H1 (cell line): ENCODE results near the gene EVX2. TPM values are rescaled to one million over a fixed set of nuclear protein-coding genes. Genes with fewer than 3 reads are reported as not detected.

Source experiments
- CTCF ChIA-PET: fragments of 300-600 bp; sonication (Branson Sonifier 250); formaldehyde crosslinking; loops from one replicate; lab custom pipeline; 2021; ENCODE audit not compliant: partially characterized antibody; lab: Charles Lee
- POLR2A ChIA-PET: fragments of 300-600 bp; sonication (Branson Sonifier 250); formaldehyde crosslinking; loops from one replicate; lab custom pipeline; 2021; ENCODE audit warnings: inconsistent platforms; ENCODE audit not compliant: partially characterized antibody; lab: Charles Lee
- DNase-seq, 2 experiments: peaks; one replicate each; pipeline versions ENCODE4 v3.0.0 to v3.0.0-alpha.2; 2010 to 2022; ENCODE audit warnings: low spot score in 2 of 2, low read depth in 1 of 2, mixed read lengths in 1 of 2
- FAIRE-seq: peaks from 2 replicates; lab custom pipeline; 2011; peaks lifted over from hg19 to GRCh38; lab: Jason Lieb, UNC
- H2AFZ ChIP-seq: 2 replicates; pipeline ENCODE4 v1.8.1; 2012; ENCODE audit warnings: low read length, inconsistent platforms
- H2AK5ac ChIP-seq: 2 replicates; pipeline ENCODE4 v1.6.1; 2013; ENCODE audit warnings: low read depth, low read length
- H2BK120ac ChIP-seq: replicated peaks from 2 replicates; pipeline ENCODE3; 2013; ENCODE audit warnings: low read depth, low read length, inconsistent platforms
- H2BK12ac ChIP-seq: 2 replicates; pipeline ENCODE4 v1.6.1; 2013; ENCODE audit warnings: low read depth, low read length
- H2BK15ac ChIP-seq: 2 replicates; pipeline ENCODE4 v1.6.1; 2013; ENCODE audit warnings: low read length
- H2BK20ac ChIP-seq: 2 replicates; pipeline ENCODE4 v1.6.1; 2013; ENCODE audit warnings: low read length
- H2BK5ac ChIP-seq: 2 replicates; pipeline ENCODE4 v1.6.1; 2013; ENCODE audit warnings: low read depth, low read length
- H3K14ac ChIP-seq: 2 replicates; pipeline ENCODE4 v1.6.1; 2013; ENCODE audit warnings: inconsistent platforms; ENCODE audit not compliant: insufficient read length
- H3K18ac ChIP-seq: 2 replicates; pipeline ENCODE4 v1.6.1; 2013; ENCODE audit warnings: low read length; ENCODE audit errors: extremely low read depth
- H3K23ac ChIP-seq: 2 replicates; pipeline ENCODE4 v1.6.1; 2013; ENCODE audit warnings: inconsistent platforms; ENCODE audit not compliant: insufficient read length
- H3K23me2 ChIP-seq: 2 replicates; pipeline ENCODE4 v1.6.1; 2013; ENCODE audit warnings: low read depth, low read length
- H3K27ac ChIP-seq: 2 replicates; pipeline ENCODE4 v1.6.1; 2011; ENCODE audit warnings: low read depth, low read length, inconsistent platforms
- H3K27me3 ChIP-seq, 4 experiments: replicated peaks in 1 of 4; 1 replicate in 1 of 4; 2 replicates in 3 of 4; pipeline versions ENCODE4 v1.6.1 to v1.8.1; 2011 to 2013; ENCODE audit warnings: low read length in 3 of 4, mild to moderate bottlenecking in 3 of 4, inconsistent platforms in 2 of 4, mixed read lengths in 2 of 4, moderate library complexity in 1 of 4; ENCODE audit not compliant: control insufficient read depth in 3 of 4, insufficient read depth in 3 of 4; ENCODE audit errors: extremely low read depth in 1 of 4
- H3K36me3 ChIP-seq, 4 experiments: 2 replicates each; pipeline versions ENCODE4 v1.6.1 to v1.8.1; 2011 to 2013; ENCODE audit warnings: mild to moderate bottlenecking in 4 of 4, low read length in 3 of 4, moderate library complexity in 2 of 4, control low read depth in 1 of 4, inconsistent platforms in 1 of 4; ENCODE audit not compliant: insufficient read depth in 4 of 4, control insufficient read depth in 2 of 4
- H3K4ac ChIP-seq: replicated peaks from 2 replicates; pipeline ENCODE3; 2013; ENCODE audit warnings: low read length, low read depth, mixed read lengths, inconsistent platforms; ENCODE audit not compliant: insufficient read length
- H3K4me1 ChIP-seq, 4 experiments: replicated peaks in 1 of 4; 1 replicate in 1 of 4; 2 replicates in 3 of 4; pipeline versions ENCODE4 v1.6.1 to v1.8.1; 2011 to 2013; ENCODE audit warnings: low read length in 3 of 4, inconsistent platforms in 2 of 4, mixed read lengths in 1 of 4; ENCODE audit not compliant: insufficient read depth in 4 of 4, control insufficient read depth in 3 of 4
- H3K4me2 ChIP-seq, 2 experiments: 2 replicates each; pipeline versions ENCODE4 v1.6.1 to v1.8.1; 2011 to 2013; ENCODE audit warnings: low read depth in 2 of 2, low read length in 2 of 2, control low read depth in 1 of 2, inconsistent platforms in 1 of 2, mild to moderate bottlenecking in 1 of 2; ENCODE audit not compliant: insufficient read depth in 1 of 2
- H3K4me3 ChIP-seq, 4 experiments: fragments of 200-600, 300-600 bp in 1 of 4; sonication (generic), shearing (Covaris generic), sonication (Bioruptor Twin) in 1 of 4; 2 replicates each; pipeline versions ENCODE4 v1.5.1 to v1.8.1; 2011 to 2016; ENCODE audit warnings: low read length in 4 of 4, low read depth in 3 of 4, control low read depth in 2 of 4, inconsistent platforms in 2 of 4, mild to moderate bottlenecking in 2 of 4, mixed read lengths in 1 of 4, moderate library complexity in 1 of 4; ENCODE audit not compliant: insufficient read depth in 2 of 4; ENCODE audit errors: extremely low read depth in 1 of 4
- H3K56ac ChIP-seq: replicated peaks from 2 replicates; pipeline ENCODE3; 2013; ENCODE audit warnings: low read depth, mild to moderate bottlenecking, mixed read lengths, low read length, inconsistent platforms; ENCODE audit not compliant: insufficient read length
- H3K79me1 ChIP-seq: 2 replicates; pipeline ENCODE4 v1.6.1; 2013; ENCODE audit warnings: low read depth, low read length, control low read depth
- H3K79me2 ChIP-seq, 2 experiments: 2 replicates each; pipeline versions ENCODE4 v1.6.1 to v1.8.1; 2012 to 2013; ENCODE audit warnings: low read length in 2 of 2, mild to moderate bottlenecking in 2 of 2, inconsistent platforms in 1 of 2; ENCODE audit not compliant: insufficient read depth in 2 of 2, control insufficient read depth in 1 of 2
- H3K9ac ChIP-seq, 4 experiments: replicated peaks in 1 of 4; 1 replicate in 1 of 4; 2 replicates in 3 of 4; pipeline versions ENCODE4 v1.6.1 to v1.8.1; 2011 to 2013; ENCODE audit warnings: low read depth in 3 of 4, low read length in 3 of 4, control low read depth in 2 of 4, mild to moderate bottlenecking in 2 of 4, moderate library complexity in 2 of 4, inconsistent platforms in 1 of 4; ENCODE audit errors: extremely low read depth in 1 of 4
- H3K9me3 ChIP-seq, 2 experiments: 2 replicates each; pipeline versions ENCODE4 v1.6.1 to v1.8.1; 2012 to 2013; ENCODE audit warnings: mild to moderate bottlenecking in 2 of 2, moderate library complexity in 2 of 2, control low read depth in 1 of 2, inconsistent platforms in 1 of 2, low read depth in 1 of 2, low read length in 1 of 2, mixed read lengths in 1 of 2; ENCODE audit not compliant: insufficient read depth in 2 of 2
- H4K20me1 ChIP-seq, 2 experiments: replicated peaks in 1 of 2; 2 replicates each; pipeline versions ENCODE3 to v1.8.1; 2011 to 2013; ENCODE audit warnings: inconsistent platforms in 2 of 2, low read length in 2 of 2, mild to moderate bottlenecking in 1 of 2; ENCODE audit not compliant: insufficient read depth in 2 of 2, control insufficient read depth in 1 of 2
- H4K5ac ChIP-seq: 2 replicates; pipeline ENCODE4 v1.6.1; 2013; ENCODE audit warnings: low read length, low read depth, mixed read lengths, inconsistent platforms; ENCODE audit not compliant: insufficient read length
- H4K8ac ChIP-seq: 2 replicates; pipeline ENCODE4 v1.8.0; 2013; ENCODE audit warnings: mild to moderate bottlenecking, moderate library complexity, low read length, inconsistent platforms; ENCODE audit not compliant: insufficient read depth; ENCODE audit errors: extremely low read depth
- H4K91ac ChIP-seq: replicated peaks from 2 replicates; pipeline ENCODE3; 2013; ENCODE audit warnings: low read length, mixed read lengths, inconsistent platforms; ENCODE audit not compliant: insufficient read length
- EGR1 ChIP-seq: IDR thresholded peaks from 2 replicates; pipeline ENCODE4 v1.6.1; 2011; ENCODE audit warnings: low read depth, low read length, borderline replicate concordance
- POLR2AphosphoS5 ChIP-seq: IDR thresholded peaks from 2 replicates; pipeline ENCODE4 v1.6.1; 2011; ENCODE audit warnings: low read depth, low read length
- WGBS, 2 experiments: shearing (Covaris generic) in 1 of 2; methylation state at CpG; one replicate each; pipeline versions ENCODE4 v1.1.6 to v1.1.7; 2013 to 2015; ENCODE audit warnings: low lambda C conversion rate in 2 of 2, mixed read lengths in 2 of 2, inconsistent platforms in 1 of 2, low coverage in 1 of 2, missing lambda C conversion rate in 1 of 2; ENCODE audit not compliant: insufficient replicate concordance in 2 of 2, insufficient coverage in 1 of 2, insufficient read length in 1 of 2; ENCODE audit errors: extremely low coverage in 1 of 2, missing lambda C conversion rate in 1 of 2; 5-methylcytosine and 5-hydroxymethylcytosine counted together
- polyA plus RNA-seq, 7 experiments: library from polyadenylated mRNA; depleted of rRNA in 3 of 7; stranded (reverse) in 5 of 7; unstranded in 2 of 7; fragments of >200 nt in 5 of 7; fragments of 200-250 nt in 2 of 7; gene quantifications; 1 replicate in 5 of 7; 2 replicates in 1 of 7; 4 replicates in 1 of 7; pipeline versions ENCODE4 v1.2.1 to v1.2.3, GENCODE V29; 2011 to 2013; ENCODE audit warnings: missing spikeins in 2 of 7, mixed read lengths in 2 of 7
- total RNA-seq: library from RNA; stranded (reverse); fragmentation: NEBNext Ultra II Directional; extraction: Animal tissue kit (Norgen Biotek cat#: 25700); gene quantifications from 2 replicates; pipeline ENCODE4 v1.2.1, GENCODE V29; 2021

The EVX2 gene
- total and polyA plus RNA-seq, 2 of the 8 experiments (the other 6 are each of a cell fraction or from before 2014, with no cell fraction given), result not detected

DNA sequence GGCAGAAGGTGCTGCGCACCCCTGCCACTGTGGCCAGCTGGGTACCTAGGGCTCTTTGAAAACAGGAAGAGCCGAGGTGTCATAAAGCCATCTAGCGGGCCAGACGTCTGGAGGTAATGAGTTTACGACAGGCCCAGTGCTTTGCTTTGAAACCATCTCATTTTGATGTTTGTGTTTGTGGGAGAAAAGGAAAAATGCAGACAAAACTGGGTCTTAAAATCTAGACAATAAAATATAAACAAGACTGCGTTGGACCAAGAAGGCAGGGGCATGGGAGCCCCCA is 42.0 kb upstream of the EVX2 start:
- no peak overlapping the region for H3K56ac ChIP-seq
- POLR2A ChIA-PET, result interaction anchor here (0.8 kb wide), 1 partner anchor 15 kb away, joined by 3 read pairs; no protein-coding TSS in a partner anchor
- no peak overlapping the region for H2BK20ac ChIP-seq
- no peak overlapping the region for H2BK15ac ChIP-seq
- H2AFZ ChIP-seq, result no peak overlapping the region
- DNase-seq (no peak), FAIRE-seq (no peak)
- H4K5ac ChIP-seq, result no peak overlapping the region
- CTCF ChIA-PET, result interaction anchor here (0.8 to 6.2 kb wide), 12 partner anchors 9 to 1023 kb away, joined by 3 to 72 read pairs (median 12); partner anchors contain the start of gene HOXD10
- H2BK5ac ChIP-seq, result no peak overlapping the region
- H3K36me3 ChIP-seq, result peaks cover 0 to 31% (median 0%) of the 10 kb centered on the region in 4 experiments; a peak in 1 of 8 replicates
- H4K91ac ChIP-seq, result no peak overlapping the region
- no peak overlapping the region for H3K14ac ChIP-seq
- no peak overlapping the region for H3K27ac ChIP-seq
- H3K4me2 ChIP-seq, result no peak overlapping the region
- peaks cover 20 to 29% of the 10 kb centered on the region in 2 experiments for H4K20me1 ChIP-seq
- no peak overlapping the region for H3K4ac ChIP-seq
- no peaks in the 10 kb centered on the region; a peak in 1 of 4 replicates for H3K9me3 ChIP-seq
- H3K23me2 ChIP-seq, result peaks cover 2% of the 10 kb centered on the region; the same call in 1 of the 2 replicates
- peaks cover 0 to 18% (median 9%) of the 10 kb centered on the region in 4 experiments; a peak in 6 of 7 replicates for H3K4me1 ChIP-seq
- H4K8ac ChIP-seq, result no peak overlapping the region
- no peak overlapping the region for H3K9ac ChIP-seq
- WGBS, 2 experiments, result 26% methylated on average over 6 of the region's 6 CpGs; no CpG with 5 or more reads in 1 of the 2 experiments
- H2BK12ac ChIP-seq, result no peak overlapping the region
- H2AK5ac ChIP-seq, result no peak overlapping the region
- H2BK120ac ChIP-seq, result no peak overlapping the region
- peaks cover 96 to 100% (median 99%) of the 10 kb centered on the region in 4 experiments for H3K27me3 ChIP-seq
- TF ChIP-seq POLR2AphosphoS5 (no peak), EGR1 (no peak)
- no peak overlapping the region for H3K18ac ChIP-seq
- no peak overlapping the region for H3K23ac ChIP-seq
- H3K4me3 ChIP-seq, result no peak overlapping the region
- no peaks in the 10 kb centered on the region for H3K79me2 ChIP-seq
- no peaks in the 10 kb centered on the region for H3K79me1 ChIP-seq
